ENCODE results near the gene SART1.

- TF ChIP-seq POLR2A (IDR thresholded peaks at IDR 0.05; ENCODE audit: low read length), result no peak
- no peak for TF ChIP-seq GATA1 (IDR thresholded peaks at IDR 0.05; ENCODE audit: low read depth, low read length)
Measured at GRCh38 chr11:65967329-65967934, 5.9 kb downstream of the SART1 start.
